Fibroblast of skin of left biceps (primary cell): ENCODE data around the gene HBG1.
"Not testable (repeated sequence)": the region's sequence is repeated elsewhere in the genome, so short reads cannot be mapped to it uniquely, and the experiment has no call there.

ENCODE experiments used
- DNase-seq, 2 experiments: peaks; one replicate each; pipeline ENCODE4 v3.0.0-alpha.2; 2013; ENCODE audit warnings: low read depth in 2 of 2

The HBG1 gene

DNA sequence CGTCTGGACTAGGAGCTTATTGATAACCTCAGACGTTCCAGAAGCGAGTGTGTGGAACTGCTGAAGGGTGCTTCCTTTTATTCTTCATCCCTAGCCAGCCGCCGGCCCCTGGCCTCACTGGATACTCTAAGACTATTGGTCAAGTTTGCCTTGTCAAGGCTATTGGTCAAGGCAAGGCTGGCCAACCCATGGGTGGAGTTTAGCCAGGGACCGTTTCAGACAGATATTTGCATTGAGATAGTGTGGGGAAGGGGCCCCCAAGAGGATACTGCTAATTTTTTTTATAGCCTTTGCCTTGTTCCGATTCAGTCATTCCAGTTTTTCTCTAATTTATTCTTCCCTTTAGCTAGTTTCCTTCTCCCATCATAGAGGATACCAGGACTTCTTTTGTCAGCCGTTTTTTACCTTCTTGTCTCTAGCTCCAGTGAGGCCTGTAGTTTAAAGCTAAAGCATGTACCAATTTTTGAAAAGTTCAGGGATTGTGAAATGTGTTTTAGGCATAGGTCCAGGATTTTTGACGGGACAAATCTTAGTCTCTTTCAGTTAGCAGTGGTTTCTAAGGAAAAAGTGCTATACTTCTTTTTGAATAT lies at the start of gene HBG1:
Gene HBG1 (minus strand): TSS at position 51 of the 590 bp plus-strand sequence. CDS start 53 bp downstream, outside the sequence.
- not testable (repeated sequence) for DNase-seq

DNA sequence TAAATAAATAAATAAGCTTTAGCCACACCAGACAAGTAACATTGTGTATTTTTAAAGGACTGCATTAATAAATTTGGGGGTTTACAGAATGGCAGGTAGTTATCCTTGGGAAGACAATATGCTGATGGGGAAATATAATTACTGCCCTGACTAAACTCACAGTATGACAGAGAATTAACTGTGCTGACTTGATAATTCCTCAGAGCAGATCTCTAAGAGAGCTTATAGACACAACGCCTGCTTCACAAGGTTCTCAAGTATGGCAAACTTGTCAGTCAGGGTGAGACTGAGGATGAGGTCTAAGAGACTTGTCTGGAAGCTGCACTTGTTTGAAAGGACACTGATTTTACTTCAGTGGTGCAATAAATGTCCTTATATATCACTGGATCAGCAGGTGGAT lies 48.8 kb upstream of the HBG1 start:
- no peak for DNase-seq

DNA sequence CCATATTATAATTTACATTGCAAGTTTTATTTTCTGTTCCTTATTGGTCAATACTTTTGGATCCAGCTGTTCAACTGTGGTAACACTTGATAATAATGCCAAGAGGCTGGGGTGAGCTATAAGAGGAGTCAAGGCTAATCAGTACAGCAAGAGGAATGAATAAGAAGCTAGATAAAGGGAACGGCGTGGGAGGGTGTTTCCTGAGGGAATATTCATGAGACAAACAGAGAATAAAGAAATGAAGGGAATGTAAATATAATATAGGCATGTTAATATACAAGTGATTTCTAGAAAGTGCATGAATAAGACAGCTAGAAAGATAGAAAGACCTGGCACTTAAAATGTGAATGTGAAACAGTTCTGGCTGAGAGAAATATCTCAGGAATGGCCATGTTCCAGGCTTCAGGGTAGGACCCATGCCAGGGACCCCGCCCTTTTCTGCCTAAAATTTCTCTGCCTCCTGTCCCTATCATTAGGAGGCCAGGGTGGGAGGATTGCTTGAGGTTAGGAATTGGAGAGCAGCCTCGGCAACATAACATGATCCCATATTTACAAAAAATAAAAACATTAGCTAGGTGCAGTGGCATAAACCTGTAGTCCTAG lies 48.2 kb upstream of the HBG1 start:
- DNase-seq: no peak

DNA sequence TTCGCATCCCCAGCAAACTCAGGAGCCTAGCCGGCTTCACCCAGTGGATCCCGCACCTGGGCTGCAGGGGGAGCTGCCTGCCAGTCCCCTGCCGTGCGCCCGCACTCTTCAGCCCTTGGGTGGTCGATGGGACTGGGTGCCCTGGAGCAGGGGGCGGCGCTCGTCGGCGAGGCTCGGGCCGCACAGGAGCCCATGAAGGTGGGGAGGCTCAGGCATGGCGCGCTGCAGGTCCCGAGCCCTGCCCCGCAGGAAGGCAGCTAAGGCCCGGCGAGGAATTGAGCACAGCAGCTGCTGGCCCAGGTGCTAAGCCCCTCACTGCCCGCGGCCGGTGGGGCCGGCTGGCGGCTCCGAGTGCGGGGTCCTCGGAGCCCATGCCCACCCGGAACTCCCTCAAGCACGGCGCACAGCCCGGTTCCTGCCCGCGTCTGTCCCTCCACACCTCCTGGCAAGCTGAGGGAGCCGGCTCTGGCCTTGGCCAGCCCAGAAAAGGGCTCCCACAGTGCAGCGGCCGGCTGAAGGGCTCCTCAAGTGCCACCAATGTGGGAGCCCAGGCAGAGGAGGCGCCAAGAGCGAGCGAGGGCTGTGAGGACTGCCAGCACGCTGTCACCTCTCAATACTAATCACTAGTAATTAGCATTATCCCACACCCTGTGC lies 44.8 kb upstream of the HBG1 start:
- not testable (repeated sequence) for DNase-seq

DNA sequence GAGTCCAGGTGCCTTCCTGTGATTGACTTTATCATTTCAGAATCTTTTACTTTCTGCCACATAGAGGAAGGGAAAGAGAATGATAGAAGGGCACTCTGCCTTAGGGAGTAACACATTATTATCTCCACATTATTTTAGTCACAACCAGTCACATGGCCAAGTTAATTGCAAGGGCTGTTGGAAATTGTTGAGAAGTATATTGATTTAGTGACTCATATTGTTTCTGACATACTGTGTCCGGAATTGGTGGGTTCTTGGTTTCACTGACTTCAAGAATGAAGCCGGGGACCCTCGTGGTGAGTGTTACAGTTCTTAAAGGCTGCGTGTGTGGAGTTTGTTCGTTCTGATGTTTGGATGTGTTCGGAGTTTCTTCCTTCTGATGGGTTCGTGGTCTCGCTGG lies 43.4 kb upstream of the HBG1 start:
- no peak for DNase-seq

DNA sequence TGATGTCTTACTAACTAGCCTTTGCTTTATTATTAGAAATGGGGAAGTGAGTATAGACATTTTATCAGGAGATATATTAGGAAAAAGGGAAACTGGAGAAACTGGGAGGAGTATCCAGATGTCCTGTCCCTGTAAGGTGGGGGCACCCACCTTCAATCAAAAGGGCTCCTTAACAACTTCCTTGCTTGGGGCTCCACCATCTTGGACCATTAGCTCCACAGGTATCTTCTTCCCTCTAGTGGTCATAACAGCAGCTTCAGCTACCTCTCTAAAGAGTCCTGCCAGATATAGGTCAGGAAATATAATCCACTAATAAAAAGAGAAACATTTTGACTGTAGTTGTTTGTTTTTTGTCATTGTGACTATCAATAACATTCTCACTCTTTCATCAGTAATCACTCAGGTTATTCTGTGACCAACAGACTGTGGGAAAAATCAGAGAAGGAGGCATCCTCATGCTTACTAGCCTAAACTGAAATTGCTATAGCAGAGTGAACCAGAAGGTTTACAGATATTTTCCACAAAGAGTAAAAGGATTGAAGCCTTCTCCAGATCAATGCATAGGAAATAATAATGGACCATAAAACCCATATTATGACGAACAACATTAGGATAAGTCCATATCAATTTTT lies 41.7 kb upstream of the HBG1 start:
- no peak for DNase-seq

DNA sequence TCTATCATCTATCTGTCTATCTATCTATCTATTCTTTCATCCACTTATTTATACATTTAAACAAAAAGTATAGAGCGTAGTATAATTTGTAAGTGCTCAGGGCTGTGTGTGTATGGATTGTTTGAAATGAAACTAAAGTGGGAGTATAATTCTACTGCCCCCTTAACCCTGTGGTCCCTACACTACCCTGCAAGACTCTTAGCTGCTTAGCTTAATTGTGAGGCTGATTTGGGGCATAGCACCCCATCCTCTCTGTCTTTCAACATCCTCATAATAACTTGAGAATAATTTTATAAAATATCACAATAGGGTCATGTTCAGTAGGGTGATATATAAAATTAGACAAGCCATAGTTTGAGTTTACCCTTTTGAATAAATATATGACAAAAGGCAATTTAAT lies 40.4 kb upstream of the HBG1 start:
- no peak for DNase-seq

DNA sequence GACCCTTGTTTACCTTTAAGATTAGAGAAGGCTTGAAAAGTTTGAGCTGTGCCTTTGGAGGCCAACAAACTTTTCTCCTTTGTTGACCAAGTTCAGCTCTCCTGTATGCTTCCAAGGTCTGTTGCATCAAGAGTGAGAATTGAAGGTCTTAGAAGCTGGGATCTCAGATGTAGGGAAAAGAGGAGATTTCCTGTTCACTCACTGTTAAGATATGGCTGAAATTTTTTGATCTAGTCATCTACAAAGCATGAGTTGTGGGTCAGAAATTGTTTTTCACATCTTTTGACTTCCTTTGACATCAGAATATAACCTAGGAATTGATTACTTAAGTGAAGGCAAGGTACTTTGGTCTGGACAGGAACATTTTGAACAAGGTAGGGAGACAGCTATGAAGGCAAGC lies 40.0 kb upstream of the HBG1 start:
- DNase-seq: no peak

DNA sequence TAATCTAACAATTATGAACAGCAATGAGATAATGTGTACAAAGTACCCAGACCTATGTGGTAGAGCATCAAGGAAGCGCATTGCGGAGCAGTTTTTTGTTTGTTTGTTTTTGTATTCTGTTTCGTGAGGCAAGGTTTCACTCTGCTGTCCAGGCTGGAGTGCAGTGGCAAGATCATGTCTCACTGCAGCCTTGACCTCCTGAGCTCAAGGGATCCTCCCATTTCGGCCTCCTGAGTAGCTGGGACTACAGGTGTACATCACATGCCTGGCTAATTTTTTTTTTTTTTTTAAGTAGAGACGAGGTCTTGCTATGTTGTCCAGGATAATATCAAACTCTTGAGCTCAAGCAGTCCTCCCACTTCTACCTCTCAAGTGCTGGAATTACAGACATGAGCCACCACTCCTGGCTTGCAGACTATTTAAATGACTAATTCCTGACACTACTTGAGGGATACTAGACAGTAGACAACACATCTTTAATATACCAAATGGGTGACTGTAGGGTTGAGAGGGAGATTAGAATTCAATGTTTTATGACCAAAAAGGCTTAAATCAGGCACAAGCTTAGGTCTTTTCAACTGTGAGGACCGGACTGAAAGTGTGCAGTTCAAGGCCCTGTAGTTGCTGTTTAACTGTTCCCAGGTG lies 39.4 kb upstream of the HBG1 start:
- no peak for DNase-seq

DNA sequence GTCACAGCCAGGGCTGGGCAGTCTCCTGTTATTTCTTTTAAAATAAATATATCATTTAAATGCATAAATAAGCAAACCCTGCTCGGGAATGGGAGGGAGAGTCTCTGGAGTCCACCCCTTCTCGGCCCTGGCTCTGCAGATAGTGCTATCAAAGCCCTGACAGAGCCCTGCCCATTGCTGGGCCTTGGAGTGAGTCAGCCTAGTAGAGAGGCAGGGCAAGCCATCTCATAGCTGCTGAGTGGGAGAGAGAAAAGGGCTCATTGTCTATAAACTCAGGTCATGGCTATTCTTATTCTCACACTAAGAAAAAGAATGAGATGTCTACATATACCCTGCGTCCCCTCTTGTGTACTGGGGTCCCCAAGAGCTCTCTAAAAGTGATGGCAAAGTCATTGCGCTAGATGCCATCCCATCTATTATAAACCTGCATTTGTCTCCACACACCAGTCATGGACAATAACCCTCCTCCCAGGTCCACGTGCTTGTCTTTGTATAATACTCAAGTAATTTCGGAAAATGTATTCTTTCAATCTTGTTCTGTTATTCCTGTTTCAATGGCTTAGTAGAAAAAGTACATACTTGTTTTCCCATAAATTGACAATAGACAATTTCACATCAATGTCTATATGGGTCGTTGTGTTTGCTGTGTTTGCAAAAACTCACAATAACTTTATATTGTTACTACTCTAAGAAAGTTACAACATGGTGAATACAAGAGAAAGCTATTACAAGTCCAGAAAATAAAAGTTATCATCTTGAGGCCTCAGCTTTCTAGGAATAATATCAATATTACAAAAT lies 38.6 kb upstream of the HBG1 start:
- DNase-seq: no peak

DNA sequence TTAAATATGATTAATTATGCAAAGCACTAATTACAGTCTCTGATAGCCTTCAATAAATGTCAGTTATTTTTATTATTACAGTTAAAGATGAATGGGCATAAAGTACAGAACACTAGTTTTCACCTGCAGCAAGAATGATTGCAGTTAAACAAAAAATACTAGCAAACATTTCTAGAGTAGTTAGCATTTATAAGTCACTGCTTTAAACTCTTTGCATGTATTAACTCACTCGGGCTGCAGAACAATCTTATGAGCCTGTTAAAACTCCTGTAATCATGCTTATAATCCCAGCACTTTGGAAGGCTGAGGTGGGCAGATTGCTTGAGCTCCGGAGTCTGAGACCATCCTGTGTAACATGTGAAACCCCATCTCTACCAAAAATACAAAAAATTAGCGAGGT lies 37.2 kb upstream of the HBG1 start:
- no peak for DNase-seq

DNA sequence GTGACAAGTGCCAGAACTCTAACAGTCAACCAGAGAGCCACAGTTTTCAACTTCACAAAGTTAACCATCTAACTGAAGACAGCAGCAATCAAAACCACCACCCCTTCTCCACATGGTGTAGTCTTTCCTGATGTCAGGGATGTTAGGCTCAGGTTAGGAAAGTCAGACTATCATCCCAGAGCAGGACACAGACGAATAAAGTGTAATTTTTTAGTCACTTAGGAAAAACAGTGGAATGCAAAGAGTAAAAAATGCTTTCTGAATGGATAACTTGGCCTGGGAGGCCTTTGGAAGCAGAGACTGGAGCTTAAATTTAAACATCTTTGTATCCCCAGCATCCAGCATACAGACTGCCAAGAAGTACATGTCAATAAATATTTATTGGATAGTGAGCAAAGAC lies 36.7 kb upstream of the HBG1 start:
- no peak for DNase-seq

DNA sequence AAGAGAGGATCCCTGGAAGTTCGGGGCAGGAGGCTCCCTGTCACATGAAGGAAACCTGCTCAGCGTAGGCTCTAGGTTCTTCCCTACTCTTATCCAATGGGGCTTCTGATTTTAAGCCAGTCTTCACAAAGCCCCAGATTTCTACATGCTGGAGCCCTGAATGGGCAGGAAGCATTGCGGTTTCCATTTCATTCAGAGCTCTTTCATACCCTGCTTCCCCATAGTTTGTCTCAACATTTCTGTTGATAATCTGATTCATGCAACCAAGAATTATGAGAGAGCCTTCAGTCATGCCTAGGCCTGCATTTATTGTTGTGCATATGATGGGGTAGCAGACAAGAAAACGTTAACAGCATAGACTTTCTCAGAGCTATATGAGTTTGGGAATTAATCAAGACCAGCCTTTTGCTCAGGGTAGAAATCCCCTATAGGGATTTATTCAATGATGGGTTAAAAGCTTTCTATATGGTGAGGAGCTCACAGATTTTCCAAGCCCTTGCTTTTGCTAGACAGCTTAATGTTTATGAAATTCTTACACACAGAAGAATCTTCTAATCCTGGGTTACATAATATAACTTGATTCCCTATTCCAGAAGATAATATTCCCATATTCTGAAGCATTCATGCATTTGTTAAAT lies 36.2 kb upstream of the HBG1 start:
- DNase-seq: no peak

DNA sequence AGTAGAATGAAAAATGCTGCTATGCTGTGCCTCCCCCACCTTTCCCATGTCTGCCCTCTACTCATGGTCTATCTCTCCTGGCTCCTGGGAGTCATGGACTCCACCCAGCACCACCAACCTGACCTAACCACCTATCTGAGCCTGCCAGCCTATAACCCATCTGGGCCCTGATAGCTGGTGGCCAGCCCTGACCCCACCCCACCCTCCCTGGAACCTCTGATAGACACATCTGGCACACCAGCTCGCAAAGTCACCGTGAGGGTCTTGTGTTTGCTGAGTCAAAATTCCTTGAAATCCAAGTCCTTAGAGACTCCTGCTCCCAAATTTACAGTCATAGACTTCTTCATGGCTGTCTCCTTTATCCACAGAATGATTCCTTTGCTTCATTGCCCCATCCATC lies 35.0 kb upstream of the HBG1 start:
- no peak for DNase-seq

DNA sequence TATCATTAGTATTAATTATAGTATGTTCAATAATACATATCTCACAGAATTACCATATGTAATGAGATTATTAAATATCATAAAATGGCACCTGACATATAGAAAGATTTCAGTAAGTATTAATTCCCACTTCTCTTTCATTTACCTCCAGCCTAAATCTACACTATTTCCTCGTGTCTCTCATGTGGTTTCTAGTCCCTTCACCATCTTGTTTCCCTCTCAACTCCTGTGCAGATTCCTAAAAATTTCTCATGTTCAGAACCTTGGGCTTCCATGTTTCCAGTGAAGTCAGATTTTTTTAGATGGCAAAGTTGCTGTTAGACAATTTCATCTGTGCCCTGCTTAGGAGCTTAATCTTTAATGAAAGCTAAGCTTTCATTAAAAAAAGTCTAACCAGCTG lies 34.2 kb upstream of the HBG1 start:
- DNase-seq: no peak

DNA sequence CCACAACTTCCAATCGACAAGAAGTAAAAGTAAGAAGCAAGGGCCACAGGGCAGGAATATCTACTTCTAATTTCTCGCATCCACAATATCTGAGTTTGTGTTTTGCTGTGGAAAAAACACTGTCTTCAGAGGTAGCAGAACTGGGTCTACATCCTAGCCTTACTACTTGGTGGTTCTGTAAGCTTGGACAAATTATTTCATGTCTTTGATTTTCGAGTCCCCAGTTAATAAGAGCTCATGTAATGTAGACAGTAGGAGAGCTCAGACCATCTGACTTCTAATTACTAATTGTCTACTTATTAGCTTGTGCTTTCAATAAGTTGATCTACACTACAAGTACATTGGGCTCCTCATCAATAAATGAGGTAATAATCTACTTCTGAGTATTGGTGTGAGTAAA lies 33.4 kb upstream of the HBG1 start:
- DNase-seq: no peak

DNA sequence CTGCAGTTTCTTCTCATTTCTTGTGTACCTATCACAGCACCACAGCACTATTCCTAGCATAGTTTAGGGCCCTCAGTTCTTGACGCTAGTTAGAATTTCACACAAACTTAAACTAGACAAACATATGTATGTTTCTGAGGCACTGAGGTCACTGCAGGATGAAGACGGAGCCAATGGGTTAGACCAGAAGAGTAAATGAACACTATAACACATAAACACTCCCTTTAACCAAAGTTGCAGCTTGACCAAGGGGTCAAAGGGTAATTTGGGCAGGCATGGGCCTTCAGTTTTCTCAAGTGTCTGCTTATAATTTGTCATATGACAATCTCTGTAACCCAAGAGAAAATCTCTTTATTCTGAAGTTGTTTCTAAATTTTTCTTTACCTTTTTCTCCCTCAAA lies 33.0 kb upstream of the HBG1 start:
- no peak for DNase-seq

DNA sequence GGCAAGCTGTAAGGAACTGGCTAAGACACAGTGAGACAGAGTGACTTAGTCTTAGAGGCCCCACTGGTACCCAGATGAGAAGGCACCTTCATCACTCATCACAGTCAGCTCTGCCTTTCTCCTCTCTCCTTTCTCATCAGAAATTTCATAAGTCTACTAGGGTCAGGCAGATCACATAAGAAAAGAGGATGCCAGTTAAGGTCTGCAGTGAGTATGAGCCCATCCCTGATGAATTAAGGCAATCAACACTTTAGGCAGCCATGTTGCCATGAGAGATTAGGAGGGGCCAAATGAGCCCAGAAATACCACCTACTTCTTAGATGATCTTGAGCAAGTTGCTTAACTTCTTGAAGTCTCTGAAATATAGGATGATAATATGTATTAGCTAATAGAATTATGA lies 31.9 kb upstream of the HBG1 start:
- no peak for DNase-seq

DNA sequence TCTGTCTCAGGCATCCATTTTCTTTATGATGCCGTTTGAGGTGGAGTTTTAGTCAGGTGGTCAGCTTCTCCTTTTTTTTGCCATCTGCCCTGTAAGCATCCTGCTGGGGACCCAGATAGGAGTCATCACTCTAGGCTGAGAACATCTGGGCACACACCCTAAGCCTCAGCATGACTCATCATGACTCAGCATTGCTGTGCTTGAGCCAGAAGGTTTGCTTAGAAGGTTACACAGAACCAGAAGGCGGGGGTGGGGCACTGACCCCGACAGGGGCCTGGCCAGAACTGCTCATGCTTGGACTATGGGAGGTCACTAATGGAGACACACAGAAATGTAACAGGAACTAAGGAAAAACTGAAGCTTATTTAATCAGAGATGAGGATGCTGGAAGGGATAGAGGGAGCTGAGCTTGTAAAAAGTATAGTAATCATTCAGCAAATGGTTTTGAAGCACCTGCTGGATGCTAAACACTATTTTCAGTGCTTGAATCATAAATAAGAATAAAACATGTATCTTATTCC lies 31.0 kb upstream of the HBG1 start:
- peak; percentile 81 for DNase-seq

DNA sequence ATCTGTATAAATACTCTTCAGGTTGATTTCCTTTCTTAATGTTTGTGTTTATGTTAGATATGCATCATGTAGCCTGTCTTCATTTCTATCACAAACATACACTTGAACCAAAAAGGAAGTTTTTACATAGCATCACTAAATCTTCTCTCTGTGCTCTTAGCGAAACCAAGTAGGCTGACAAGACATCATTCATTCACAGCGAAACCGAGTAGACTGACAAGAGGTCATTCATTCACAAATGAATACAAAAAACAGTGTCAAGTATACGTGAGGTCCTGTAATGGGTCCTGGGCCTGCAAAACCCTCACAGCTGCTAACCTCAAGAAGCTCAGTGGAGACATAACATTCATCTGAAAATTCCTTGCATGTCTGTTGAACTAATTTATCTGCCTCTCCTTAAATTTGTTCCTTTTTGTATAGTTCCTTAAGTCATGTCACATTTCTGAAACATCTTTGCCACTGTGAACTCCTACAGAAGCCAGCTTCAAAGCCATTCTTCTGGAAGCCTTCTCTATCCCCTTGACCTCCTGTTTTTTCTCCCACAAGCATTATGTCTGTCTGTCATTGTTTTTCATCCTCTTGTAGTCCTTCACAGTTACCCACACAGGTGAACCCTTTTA lies 29.9 kb upstream of the HBG1 start:
- no peak for DNase-seq
